HEK293 (cell line): ENCODE measurements around the gene ZNF761.
"Not testable (repeated sequence)": the region's sequence is repeated elsewhere in the genome, so short reads cannot be mapped to it uniquely, and the experiment has no call there.

ENCODE experiments used
- CTCF ChIA-PET: fragments of 350-600 bp; formaldehyde crosslinking; extraction: SDS; loops from one replicate; lab custom pipeline; 2021; ENCODE audit warnings: antibody characterized with exemption; lab: Yijun Ruan, JAX
- POLR2A ChIA-PET: fragments of 300-600 bp; formaldehyde crosslinking; extraction: SDS; loops from one replicate; lab custom pipeline; 2020; ENCODE audit warnings: antibody characterized with exemption, inconsistent platforms; lab: Yijun Ruan, JAX
- H3K27ac ChIP-seq: fragments of 200-500 bp; sonication (Bioruptor generic); 2 replicates; pipeline ENCODE4 v1.5.1; 2014; ENCODE audit warnings: low read depth, low read length, control low read depth, inconsistent platforms; ENCODE audit errors: extremely low read depth
- H3K36me3 ChIP-seq, 2 experiments: fragments of 200-500 bp in 1 of 2; sonication (Bioruptor generic) in 1 of 2; 1 replicate in 1 of 2; 2 replicates in 1 of 2; pipeline ENCODE4 v1.5.1; 2014 to 2017; ENCODE audit warnings: inconsistent platforms in 2 of 2, low read length in 2 of 2; ENCODE audit not compliant: control insufficient read depth in 2 of 2, insufficient read depth in 1 of 2
- H3K4me1 ChIP-seq: fragments of 200-500 bp; sonication (Bioruptor generic); 2 replicates; pipeline ENCODE4 v1.5.1; 2014; ENCODE audit warnings: mild to moderate bottlenecking, low read length, inconsistent platforms; ENCODE audit not compliant: control insufficient read depth, insufficient read depth
- H3K4me3 ChIP-seq: 2 replicates; pipeline ENCODE4 v1.5.1; 2011; ENCODE audit warnings: low read depth, mild to moderate bottlenecking, control low read depth, low read length, moderate library complexity
- H3K9me3 ChIP-seq: fragments of 200-500 bp; sonication (Bioruptor generic); 2 replicates; pipeline ENCODE4 v1.5.1; 2014; ENCODE audit warnings: low read depth, low read length, inconsistent platforms; ENCODE audit not compliant: control insufficient read depth, insufficient read depth
- CTCF ChIP-seq: fragments of 450-650 bp; formaldehyde crosslinking; IDR thresholded peaks from 2 replicates; pipeline ENCODE4 v1.5.1; 2016; ENCODE audit warnings: missing biosample characterization, missing genetic modification characterization
- EGR2 ChIP-seq: fragments of 450-650 bp; formaldehyde crosslinking; IDR thresholded peaks from 2 replicates; pipeline ENCODE4 v1.5.1; 2016; ENCODE audit warnings: low read depth, missing biosample characterization, missing genetic modification characterization
- GFI1B ChIP-seq: fragments of 450-650 bp; formaldehyde crosslinking; IDR thresholded peaks from 2 replicates; pipeline ENCODE4 v1.5.1; 2016; ENCODE audit warnings: missing biosample characterization, missing genetic modification characterization
- KLF9 ChIP-seq: fragments of 450-650 bp; formaldehyde crosslinking; IDR thresholded peaks from 2 replicates; pipeline ENCODE4 v1.5.1; 2016; ENCODE audit warnings: missing biosample characterization, missing genetic modification characterization, low read depth
- MEIS1 ChIP-seq: sonication (generic); formaldehyde crosslinking; IDR thresholded peaks from 2 replicates; pipeline ENCODE4 v1.8.1; 2022; ENCODE audit warnings: missing genetic modification reagents, mild to moderate bottlenecking, borderline replicate concordance
- PRDM1 ChIP-seq: fragments of 450-650 bp; formaldehyde crosslinking; IDR thresholded peaks from 2 replicates; pipeline ENCODE4; 2016; ENCODE audit warnings: missing biosample characterization, missing genetic modification characterization
- ZBTB17 ChIP-seq: fragments of 450-650 bp; formaldehyde crosslinking; IDR thresholded peaks from 2 replicates; pipeline ENCODE4 v1.5.1; 2016; ENCODE audit warnings: missing biosample characterization, missing genetic modification characterization
- ZBTB20 ChIP-seq: fragments of 450-650 bp; formaldehyde crosslinking; IDR thresholded peaks from 2 replicates; pipeline ENCODE4 v1.5.1; 2016; ENCODE audit warnings: missing biosample characterization, missing genetic modification characterization
- ZNF10 ChIP-seq: fragments of 450-650 bp; formaldehyde crosslinking; IDR thresholded peaks from 2 replicates; pipeline ENCODE4 v1.5.1; 2017; ENCODE audit warnings: missing biosample characterization, missing genetic modification characterization
- ZNF114 ChIP-seq: fragments of 450-650 bp; formaldehyde crosslinking; IDR thresholded peaks from 2 replicates; pipeline ENCODE4 v1.5.0; 2017; ENCODE audit warnings: missing biosample characterization, missing genetic modification characterization
- ZNF140 ChIP-seq: fragments of 450-650 bp; formaldehyde crosslinking; IDR thresholded peaks from 2 replicates; pipeline ENCODE4 v1.5.1; 2016; ENCODE audit warnings: missing biosample characterization, missing genetic modification characterization
- ZNF274 ChIP-seq, 2 experiments: fragments of 200-500 bp in 1 of 2; fragments of 450-650 bp in 1 of 2; sonication (Bioruptor generic) in 1 of 2; formaldehyde crosslinking in 1 of 2; IDR thresholded peaks; 2 replicates each; pipeline versions ENCODE4 v1.5.1 to v1.6.1; 2014 to 2016; ENCODE audit warnings: borderline replicate concordance in 1 of 2, inconsistent platforms in 1 of 2, low read length in 1 of 2, missing biosample characterization in 1 of 2, missing genetic modification characterization in 1 of 2
- ZNF335 ChIP-seq: fragments of 450-650 bp; formaldehyde crosslinking; conservative IDR thresholded peaks from 2 replicates; pipeline ENCODE4 v1.5.1; 2016; ENCODE audit warnings: missing biosample characterization, missing genetic modification characterization
- ZNF362 ChIP-seq: fragments of 450-650 bp; formaldehyde crosslinking; IDR thresholded peaks from 2 replicates; pipeline ENCODE4 v1.5.1; 2016; ENCODE audit warnings: missing biosample characterization, missing genetic modification characterization
- ZNF366 ChIP-seq: fragments of 450-650 bp; formaldehyde crosslinking; conservative IDR thresholded peaks from 2 replicates; pipeline ENCODE4 v1.5.1; 2016; ENCODE audit warnings: missing biosample characterization, missing genetic modification characterization
- ZNF391 ChIP-seq: fragments of 450-650 bp; formaldehyde crosslinking; IDR thresholded peaks from 2 replicates; pipeline ENCODE4 v1.5.1; 2016; ENCODE audit warnings: low read depth, missing biosample characterization, missing genetic modification characterization, borderline replicate concordance
- ZNF398 ChIP-seq: fragments of 450-650 bp; formaldehyde crosslinking; IDR thresholded peaks from 2 replicates; pipeline ENCODE4 v1.5.1; 2017; ENCODE audit warnings: missing biosample characterization, missing genetic modification characterization
- ZNF416 ChIP-seq: fragments of 450-650 bp; formaldehyde crosslinking; IDR thresholded peaks from 2 replicates; pipeline ENCODE4 v1.5.1; 2016; ENCODE audit warnings: missing biosample characterization, missing genetic modification characterization
- ZNF580 ChIP-seq: fragments of 450-650 bp; formaldehyde crosslinking; IDR thresholded peaks from 2 replicates; pipeline ENCODE4 v1.5.1; 2016; ENCODE audit warnings: missing biosample characterization, missing genetic modification characterization
- ZNF658 ChIP-seq: fragments of 450-650 bp; formaldehyde crosslinking; IDR thresholded peaks from 2 replicates; pipeline ENCODE4; 2016; ENCODE audit warnings: missing biosample characterization, missing genetic modification characterization

ZNF761 gene

GRCh38 chr19:53394974-53395839, 36.6 kb upstream of the ZNF761 start, which contains the start of gene ZNF765 (continued):
- TF ChIP-seq ZNF362, result no peak
- peak; percentile 79 for TF ChIP-seq KLF9 (tag by site-specific recombination)
- 0 out of 2 replicates have a peak, but pooled peaks have one; percentile 28 for TF ChIP-seq ZBTB20
- TF ChIP-seq CTCF (tag by site-specific recombination), result peak; percentile 36; the same call in 1 of the 2 replicates
- TF ChIP-seq ZNF398 (tag by site-specific recombination), result no peak
- TF ChIP-seq, all 188 proteins: peak for 16

- H3K9me3 ChIP-seq, H3K27ac ChIP-seq, H3K4me1 ChIP-seq: not testable (repeated sequence)
- peak overlapping the region; percentile 87 for H3K4me3 ChIP-seq
- POLR2A ChIA-PET, result interaction anchor here (1.0 to 1.2 kb wide), 2 partner anchors 30 to 125 kb away, joined by 3 to 7 read pairs; no protein-coding TSS in a partner anchor
- CTCF ChIA-PET, result interaction anchor here (0.6 kb wide), 2 partner anchors 16 to 518 kb away, joined by 4 to 5 read pairs; no protein-coding TSS in a partner anchor
- peaks cover 24 to 26% of the 10 kb centered on the region in 2 experiments for H3K36me3 ChIP-seq
- TF ChIP-seq ZNF391 (tag by site-specific recombination), result peak; percentile 17; the same call in 1 of the 2 replicates
- TF ChIP-seq PRDM1, result peak; percentile 72
- peak; percentile 43; the same call in 1 of the 2 replicates for TF ChIP-seq ZNF10 (tag by site-specific recombination)
- TF ChIP-seq ZNF335, result peak; percentile 76
- 0 out of 2 replicates have a peak, but pooled peaks have one; percentile 16 for TF ChIP-seq ZNF366 (tag by site-specific recombination)
- TF ChIP-seq ZBTB17, result peak; percentile 33; the same call in 1 of the 2 replicates
Measured at GRCh38 chr19:53395840-53396524, 35.8 kb upstream of the ZNF761 start.

GRCh38 chr19:53396525-53396868, 35.3 kb upstream of the ZNF761 start:
- Histone ChIP-seq H3K27ac (no peak overlapping the region), H3K4me3 (no peak overlapping the region), H3K36me3 (peaks cover 27 to 29% of the 10 kb centered on the region in 2 experiments), H3K9me3 (no peaks in the 10 kb centered on the region; the same call in 1 of the 2 replicates), H3K4me1 (no peaks in the 10 kb centered on the region)
- ChIA-PET CTCF (interaction anchor here (0.6 kb wide), 1 partner anchor 16 kb away, joined by 4 read pairs; no protein-coding TSS in a partner anchor), POLR2A (interaction anchor here (0.8 kb wide), 1 partner anchor 124 kb away, joined by 3 read pairs; no protein-coding TSS in a partner anchor)
- TF ChIP-seq ZNF416 (tag by site-specific recombination), result no peak
- TF ChIP-seq ZNF580 (tag by site-specific recombination), result no peak
- no peak for TF ChIP-seq CTCF (tag by site-specific recombination)
- TF ChIP-seq ZNF140 (tag by site-specific recombination), result no peak
- no peak for TF ChIP-seq EGR2 (tag by site-specific recombination)
- TF ChIP-seq MEIS1, result no peak
- TF ChIP-seq ZNF658 (tag by site-specific recombination), result no peak
- no peak for TF ChIP-seq ZNF114 (tag by site-specific recombination)
- TF ChIP-seq ZNF274 (IDR thresholded peaks at IDR 0.05; ENCODE audit: low read length), result no peak
- TF ChIP-seq ZNF274 (tag by site-specific recombination; IDR thresholded peaks at IDR 0.05; ENCODE audit: borderline replicate concordance), result no peak
- TF ChIP-seq GFI1B (tag by site-specific recombination), result no peak
